Right cardiac atrium (tissue), 5 donors: ENCODE data around the gene IFI44. TPM values are rescaled to one million over a fixed set of nuclear protein-coding genes. Genes with fewer than 3 reads are reported as not detected.

Experiments used
- ATAC-seq, 2 donors: fragments of 200-7000 bp; cut with Tn5 transposase; one replicate each; pipeline versions ENCODE4 v1.8.0 to v1.9.1; 2020; ENCODE audit warnings: moderate library complexity in 2 of 2, mild to moderate bottlenecking in 1 of 2
- DNase-seq, 3 donors: peaks; one replicate each; pipeline ENCODE4 v3.0.0-alpha.2; 2020
- H3K27ac ChIP-seq: one replicate; pipeline ENCODE4 v1.5.1; 2013; ENCODE audit warnings: mild to moderate bottlenecking, low read length, control low read depth, moderate library complexity
- H3K27me3 ChIP-seq: one replicate; pipeline ENCODE4 v1.6.1; 2013; ENCODE audit not compliant: control insufficient read depth, insufficient read depth
- H3K4me1 ChIP-seq: one replicate; pipeline ENCODE4 v1.6.1; 2013; ENCODE audit warnings: low read length; ENCODE audit not compliant: control insufficient read depth, insufficient read depth
- H3K4me3 ChIP-seq: one replicate; pipeline ENCODE4 v1.5.1; 2013; ENCODE audit warnings: low read length, control low read depth
- H3K9me3 ChIP-seq: one replicate; pipeline ENCODE4 v1.6.1; 2013; ENCODE audit warnings: low read length; ENCODE audit not compliant: control insufficient read depth
- whole genome bisulfite sequencing: extraction: QIAGEN DNeasy Blood & Tissue Kit; methylation state at CpG from one replicate; pipeline ENCODE4 v1.1.7; 2013; 5-methylcytosine and 5-hydroxymethylcytosine counted together
- intact Hi-C, 4 donors: fragments of 100-400 bp; cut with DNase I; formaldehyde crosslinking; loops; one replicate each; pipeline versions ENCODE4 v1.11.0 to v1.14.0; 2022 to 2023
- polyA plus RNA-seq: library from polyadenylated mRNA; stranded (reverse); fragments of 200-250 nt; gene quantifications from one replicate; pipeline ENCODE4 v1.2.3, GENCODE V29; 2013
- total RNA-seq, 4 donors: library from RNA; stranded (reverse); fragmentation: NEBNext Ultra II Directional; extraction: Animal tissue kit (Norgen Biotek cat#: 25700); gene quantifications; one replicate each; pipeline ENCODE4 v1.2.1, GENCODE V29; 2021
- donor health status: healthy with polysubstance abuse.
- donor health status: DM: no; HTN: yes; CAD: no.
- donor health status: DM: no; HTN: no; CAD: no.
- donor health status: DM: no; HTN: yes; CAD: no; lungs with severe emphysema.
- donor health status: DM: yes; HTN: yes; CAD: no.

Gene IFI44
- total and polyA plus RNA-seq, 5 donors, result 12.8 to 32.4 (median 13.7) TPM

GRCh38 chr1:78676347-78676982, 26.8 kb downstream of the IFI44 start:
- 33% methylated on average over 9 of the region's 9 CpGs for WGBS
- DNase-seq, result peak in 1 of 3 donors; percentile 25

GRCh38 chr1:78676993-78677392, 27.4 kb downstream of the IFI44 start:
- Histone ChIP-seq H3K4me3 (no peak overlapping the region), H3K4me1 (no peaks in the 10 kb centered on the region), H3K27me3 (no peaks in the 10 kb centered on the region), H3K27ac (no peak overlapping the region), H3K9me3 (no peaks in the 10 kb centered on the region)
- 42% methylated on average over 3 of the region's 3 CpGs for WGBS
- intact Hi-C loops, result loop anchor here (2.0 to 10.0 kb wide), 4 partner anchors 58 to 532 kb away; no protein-coding TSS in a partner anchor
- DNase-seq (no peak), ATAC-seq (no peak)

More at GRCh38 chr1:78676347-78676982, 26.8 kb downstream of the IFI44 start:
- peak in 1 of 2 donors; percentile 60 for ATAC-seq
- no peaks in the 10 kb centered on the region for H3K4me1 ChIP-seq
- no peaks in the 10 kb centered on the region for H3K27me3 ChIP-seq
- intact Hi-C loops, result loop anchor here (2.0 to 10.0 kb wide), 4 partner anchors 58 to 532 kb away; no protein-coding TSS in a partner anchor
- no peak overlapping the region for H3K27ac ChIP-seq
- H3K4me3 ChIP-seq, result no peak overlapping the region
- H3K9me3 ChIP-seq, result no peaks in the 10 kb centered on the region

- no peaks in the 10 kb centered on the region for H3K4me1 ChIP-seq
Observed at GRCh38 chr1:78677788-78678187, 28.2 kb downstream of the IFI44 start.

GRCh38 chr1:78678324-78678723, 28.7 kb downstream of the IFI44 start:
- no peaks in the 10 kb centered on the region for H3K9me3 ChIP-seq
- no peak overlapping the region for H3K4me3 ChIP-seq
- H3K4me1 ChIP-seq, result no peaks in the 10 kb centered on the region
- no peak overlapping the region for H3K27ac ChIP-seq
- ATAC-seq, result no peak
- no peak for DNase-seq
- intact Hi-C loops, result loop anchor here (5.0 to 10.0 kb wide), 3 partner anchors 64 to 534 kb away; no protein-coding TSS in a partner anchor
- H3K27me3 ChIP-seq, result no peaks in the 10 kb centered on the region

More at GRCh38 chr1:78677788-78678187, 28.2 kb downstream of the IFI44 start:
- intact Hi-C loops, result loop anchor here (2.0 to 10.0 kb wide), 4 partner anchors 59 to 533 kb away; no protein-coding TSS in a partner anchor
- no peak for ATAC-seq
- Histone ChIP-seq H3K27ac (no peak overlapping the region), H3K27me3 (no peaks in the 10 kb centered on the region), H3K9me3 (no peaks in the 10 kb centered on the region), H3K4me3 (no peak overlapping the region)
- DNase-seq, result no peak
- 94% methylated on average over 3 of the region's 3 CpGs for WGBS

- H3K9me3 ChIP-seq, result no peaks in the 10 kb centered on the region
- intact Hi-C loops, result no loop called here
- ATAC-seq, result no peak
- H3K4me3 ChIP-seq, result no peak overlapping the region
- no peak for DNase-seq
- no peak overlapping the region for H3K27ac ChIP-seq
- 65% methylated on average over 2 of the region's 2 CpGs for WGBS
- H3K27me3 ChIP-seq, result no peaks in the 10 kb centered on the region
- H3K4me1 ChIP-seq, result no peaks in the 10 kb centered on the region
Observed at GRCh38 chr1:78681265-78681664, 31.6 kb downstream of the IFI44 start.

GRCh38 chr1:78682496-78682895, 32.9 kb downstream of the IFI44 start:
- intact Hi-C loops, result no loop called here
- Histone ChIP-seq H3K27ac (no peak overlapping the region), H3K27me3 (peaks cover 3% of the 10 kb centered on the region), H3K4me3 (no peak overlapping the region), H3K9me3 (no peaks in the 10 kb centered on the region), H3K4me1 (no peaks in the 10 kb centered on the region)
- no peak for DNase-seq
- ATAC-seq, result no peak
- 54% methylated on average over 3 of the region's 3 CpGs for WGBS

- no peak for ATAC-seq
- Histone ChIP-seq H3K27me3 (peaks cover 3% of the 10 kb centered on the region), H3K9me3 (no peaks in the 10 kb centered on the region), H3K4me1 (no peaks in the 10 kb centered on the region), H3K4me3 (no peak overlapping the region), H3K27ac (no peak overlapping the region)
- intact Hi-C loops, result no loop called here
- WGBS, result 54% methylated on average over 2 of the region's 2 CpGs
- no peak for DNase-seq
Observed at GRCh38 chr1:78683079-78683478, 33.4 kb downstream of the IFI44 start.

- no peak overlapping the region for H3K27ac ChIP-seq
- H3K4me1 ChIP-seq, result no peaks in the 10 kb centered on the region
- peaks cover 3% of the 10 kb centered on the region for H3K27me3 ChIP-seq
- intact Hi-C loops, result no loop called here
- ATAC-seq, result no peak
- WGBS, result 92% methylated on average over 1 of the region's 1 CpG
- no peaks in the 10 kb centered on the region for H3K9me3 ChIP-seq
- no peak overlapping the region for H3K4me3 ChIP-seq
- DNase-seq, result no peak
Observed at GRCh38 chr1:78687315-78687714, 37.7 kb downstream of the IFI44 start.

- H3K9me3 ChIP-seq, result no peaks in the 10 kb centered on the region
- peaks cover 3% of the 10 kb centered on the region for H3K27me3 ChIP-seq
- WGBS, result 57% methylated on average over 2 of the region's 2 CpGs
- H3K4me3 ChIP-seq, result no peak overlapping the region
- ATAC-seq (no peak), DNase-seq (no peak)
- intact Hi-C loops, result no loop called here
- H3K27ac ChIP-seq, result no peak overlapping the region
- H3K4me1 ChIP-seq, result no peaks in the 10 kb centered on the region
Observed at GRCh38 chr1:78687914-78688313, 38.3 kb downstream of the IFI44 start.

- DNase-seq, result no peak
- Histone ChIP-seq H3K4me3 (no peak overlapping the region), H3K27me3 (peaks cover 3% of the 10 kb centered on the region), H3K9me3 (no peaks in the 10 kb centered on the region), H3K27ac (no peak overlapping the region), H3K4me1 (no peaks in the 10 kb centered on the region)
- no peak for ATAC-seq
- intact Hi-C loops, result no loop called here
Observed at GRCh38 chr1:78688697-78689096, 39.1 kb downstream of the IFI44 start.

- intact Hi-C loops, result no loop called here
Observed at GRCh38 chr1:78690516-78690915, 40.9 kb downstream of the IFI44 start.

More at GRCh38 chr1:78690516-78690915, 40.9 kb downstream of the IFI44 start:
- no peaks in the 10 kb centered on the region for H3K9me3 ChIP-seq
- no peak for DNase-seq
- H3K27ac ChIP-seq, result no peak overlapping the region
- no peak overlapping the region for H3K4me3 ChIP-seq
- H3K27me3 ChIP-seq, result peaks cover 3% of the 10 kb centered on the region
- no peaks in the 10 kb centered on the region for H3K4me1 ChIP-seq
- WGBS, result 81% methylated on average over 3 of the region's 3 CpGs
- no peak for ATAC-seq
